ENCODE data around the gene ZBTB20. TPM values are rescaled to one million over a fixed set of nuclear protein-coding genes. Genes with fewer than 3 reads are reported as not detected.

Gene ZBTB20
- polyA plus RNA-seq, 1 of the 3 experiments (the other 2 are of a cell fraction), result 0.43 TPM

DNA sequence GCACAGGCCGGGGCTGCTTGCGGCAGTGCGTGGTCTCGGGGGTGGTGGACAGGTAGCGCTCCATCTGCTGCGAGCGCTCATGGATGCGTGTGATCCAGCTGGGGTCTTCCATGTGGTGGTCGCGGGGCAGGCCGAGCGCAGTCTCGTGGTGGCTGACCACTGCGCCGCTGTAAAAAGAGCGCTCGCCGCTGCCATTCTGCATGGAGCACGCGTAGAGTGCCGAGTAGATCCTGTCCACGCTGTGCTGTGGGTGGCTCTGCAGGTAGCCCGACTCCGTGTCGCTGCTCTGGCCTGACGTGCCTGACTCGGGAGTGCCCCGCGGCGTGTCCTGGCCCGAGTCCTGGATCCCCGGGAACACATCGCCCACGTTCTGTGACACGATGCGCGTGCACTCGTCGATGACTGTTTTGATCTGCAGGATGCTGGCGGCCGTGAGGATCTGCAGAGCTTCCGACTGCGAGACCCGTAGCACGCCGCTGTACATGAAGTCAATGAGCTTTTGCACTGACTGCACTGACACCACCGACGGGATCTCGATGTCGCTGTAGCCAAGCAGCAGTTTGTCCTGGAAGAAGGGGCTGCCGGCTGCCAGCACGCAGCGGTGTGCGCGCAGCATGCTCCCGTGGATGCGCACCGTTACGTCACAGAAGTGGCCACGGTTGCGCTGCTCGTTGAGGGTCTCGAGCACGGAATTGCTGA lies 795.8 kb downstream of the ZBTB20 start:
- TF ChIP-seq, protein P1, sequence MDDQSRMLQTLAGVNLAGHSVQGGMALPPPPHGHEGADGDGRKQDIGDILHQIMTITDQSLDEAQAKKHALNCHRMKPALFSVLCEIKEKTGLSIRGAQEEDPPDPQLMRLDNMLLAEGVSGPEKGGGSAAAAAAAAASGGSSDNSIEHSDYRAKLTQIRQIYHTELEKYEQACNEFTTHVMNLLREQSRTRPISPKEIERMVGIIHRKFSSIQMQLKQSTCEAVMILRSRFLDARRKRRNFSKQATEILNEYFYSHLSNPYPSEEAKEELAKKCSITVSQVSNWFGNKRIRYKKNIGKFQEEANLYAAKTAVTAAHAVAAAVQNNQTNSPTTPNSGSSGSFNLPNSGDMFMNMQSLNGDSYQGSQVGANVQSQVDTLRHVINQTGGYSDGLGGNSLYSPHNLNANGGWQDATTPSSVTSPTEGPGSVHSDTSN (IDR thresholded peaks at IDR 0.05), result no peak
- TF ChIP-seq RCOR1 (IDR thresholded peaks at IDR 0.05; ENCODE audit: low read length) (no peak), EZH2phosphoT487 (IDR thresholded peaks at IDR 0.05; ENCODE audit: borderline replicate concordance, low read depth) (no peak), FOXJ3 (CRISPR knock-in tag; IDR thresholded peaks at IDR 0.05) (no peak), MEF2A (IDR thresholded peaks at IDR 0.05; ENCODE audit: borderline replicate concordance, low read depth) (no peak), JUND (IDR thresholded peaks at IDR 0.05) (no peak), NRF1 (IDR thresholded peaks at IDR 0.05; ENCODE audit: low read depth, low read length) (no peak), EP300 (IDR thresholded peaks at IDR 0.05; ENCODE audit: borderline replicate concordance in 1 of 2, low read depth in 1 of 2, low read length in 1 of 2) (no peak), YY1 (IDR thresholded peaks at IDR 0.05; ENCODE audit: low read depth) (no peak), GABPA (IDR thresholded peaks at IDR 0.05; ENCODE audit: low read depth) (no peak), FOSL2 (IDR thresholded peaks at IDR 0.05; ENCODE audit: borderline replicate concordance, low read depth) (no peak), NFIC (IDR thresholded peaks at IDR 0.05; ENCODE audit: borderline replicate concordance) (no peak), RFX5 (IDR thresholded peaks at IDR 0.05; ENCODE audit: low read length) (no peak), TEAD4 (IDR thresholded peaks at IDR 0.05; ENCODE audit: borderline replicate concordance, insufficient read depth) (no peak), TCF12 (IDR thresholded peaks at IDR 0.05) (no peak), FOXM1 (IDR thresholded peaks at IDR 0.05; ENCODE audit: low read depth) (no peak)
- TF ChIP-seq, protein P2, sequence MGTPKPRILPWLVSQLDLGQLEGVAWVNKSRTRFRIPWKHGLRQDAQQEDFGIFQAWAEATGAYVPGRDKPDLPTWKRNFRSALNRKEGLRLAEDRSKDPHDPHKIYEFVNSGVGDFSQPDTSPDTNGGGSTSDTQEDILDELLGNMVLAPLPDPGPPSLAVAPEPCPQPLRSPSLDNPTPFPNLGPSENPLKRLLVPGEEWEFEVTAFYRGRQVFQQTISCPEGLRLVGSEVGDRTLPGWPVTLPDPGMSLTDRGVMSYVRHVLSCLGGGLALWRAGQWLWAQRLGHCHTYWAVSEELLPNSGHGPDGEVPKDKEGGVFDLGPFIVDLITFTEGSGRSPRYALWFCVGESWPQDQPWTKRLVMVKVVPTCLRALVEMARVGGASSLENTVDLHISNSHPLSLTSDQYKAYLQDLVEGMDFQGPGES (IDR thresholded peaks at IDR 0.05; ENCODE audit: low read depth, low read length), result no peak
- TF ChIP-seq, protein P3, sequence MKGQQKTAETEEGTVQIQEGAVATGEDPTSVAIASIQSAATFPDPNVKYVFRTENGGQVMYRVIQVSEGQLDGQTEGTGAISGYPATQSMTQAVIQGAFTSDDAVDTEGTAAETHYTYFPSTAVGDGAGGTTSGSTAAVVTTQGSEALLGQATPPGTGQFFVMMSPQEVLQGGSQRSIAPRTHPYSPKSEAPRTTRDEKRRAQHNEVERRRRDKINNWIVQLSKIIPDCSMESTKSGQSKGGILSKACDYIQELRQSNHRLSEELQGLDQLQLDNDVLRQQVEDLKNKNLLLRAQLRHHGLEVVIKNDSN (IDR thresholded peaks at IDR 0.05; ENCODE audit: borderline replicate concordance, low read depth), result no peak
- TF ChIP-seq, protein P4, sequence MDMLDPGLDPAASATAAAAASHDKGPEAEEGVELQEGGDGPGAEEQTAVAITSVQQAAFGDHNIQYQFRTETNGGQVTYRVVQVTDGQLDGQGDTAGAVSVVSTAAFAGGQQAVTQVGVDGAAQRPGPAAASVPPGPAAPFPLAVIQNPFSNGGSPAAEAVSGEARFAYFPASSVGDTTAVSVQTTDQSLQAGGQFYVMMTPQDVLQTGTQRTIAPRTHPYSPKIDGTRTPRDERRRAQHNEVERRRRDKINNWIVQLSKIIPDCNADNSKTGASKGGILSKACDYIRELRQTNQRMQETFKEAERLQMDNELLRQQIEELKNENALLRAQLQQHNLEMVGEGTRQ (IDR thresholded peaks at IDR 0.05; ENCODE audit: borderline replicate concordance, low read depth, low read length), result no peak
- 95% methylated on average over 46 of the region's 64 CpGs for WGBS (ENCODE audit: low lambda C conversion rate)
- no peaks in the 10 kb centered on the region for H3K9me3 ChIP-seq
- no peaks in the 10 kb centered on the region for H3K27me3 ChIP-seq (ENCODE audit: insufficient read depth)
- no peak for DNase-seq
- CTCF ChIA-PET, result interaction anchor here (0.8 to 2.1 kb wide), 2 partner anchors 12 to 33 kb away, joined by 3 to 12 read pairs; no protein-coding TSS in a partner anchor
- H3K36me3 ChIP-seq (replicated peaks in 1 of 2; ENCODE audit: control insufficient read depth in 1 of 2, insufficient read depth in 2 of 2, low read length in 1 of 2), result peaks cover 0 to 19% of the 10 kb centered on the region in 2 experiments
- H3K4me1 ChIP-seq (ENCODE audit: control insufficient read depth in 1 of 2, insufficient read depth in 2 of 2, low read depth in 1 of 2, low read length in 1 of 2), result no peaks in the 10 kb centered on the region
- no peaks in the 10 kb centered on the region for H3K9me2 ChIP-seq
- H3K27ac ChIP-seq (ENCODE audit: low read depth in 2 of 2, low read length in 1 of 2), result no peak overlapping the region
- POLR2A ChIA-PET, result no interaction called here
- H2AFZ ChIP-seq (ENCODE audit: low read depth), result no peak overlapping the region
- H3K4me2 ChIP-seq, result no peak overlapping the region
- H3K9ac ChIP-seq, result no peak overlapping the region
- H3F3A ChIP-seq (replicated peaks; ENCODE audit: insufficient read depth), result no peaks in the 10 kb centered on the region
- H4K20me1 ChIP-seq (ENCODE audit: insufficient read depth), result no peaks in the 10 kb centered on the region
- no peak overlapping the region for H3K4me3 ChIP-seq (ENCODE audit: low read depth in 2 of 2, low read length in 1 of 2)
- no peaks in the 10 kb centered on the region for H3K79me2 ChIP-seq (ENCODE audit: insufficient read depth)

All from SK-N-SH (cell line).